ENCODE data around the gene SPOCK1.

SPOCK1 gene

DNA sequence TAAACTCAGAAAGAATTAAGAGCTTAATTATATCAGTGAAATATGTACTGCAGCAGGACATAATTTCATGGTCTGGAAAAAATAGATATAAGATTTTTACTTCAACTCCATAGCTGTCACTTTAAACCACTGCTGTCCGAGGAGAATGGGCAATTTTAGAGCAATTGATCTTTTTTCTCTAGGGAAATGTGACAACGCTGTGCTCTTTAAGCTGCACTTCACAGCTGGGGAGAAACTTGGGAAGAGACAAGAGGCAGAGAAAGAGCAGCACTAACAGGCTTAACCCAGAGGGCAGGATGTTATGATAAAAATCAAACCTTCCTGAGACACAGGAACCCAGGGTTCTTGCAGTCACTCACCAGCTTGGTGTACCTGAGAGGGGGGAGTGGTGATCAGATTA, 92.0 kb downstream of the SPOCK1 start:
- DNase-seq (ENCODE audit: low read depth), result no peak
- TF ChIP-seq, protein P1, sequence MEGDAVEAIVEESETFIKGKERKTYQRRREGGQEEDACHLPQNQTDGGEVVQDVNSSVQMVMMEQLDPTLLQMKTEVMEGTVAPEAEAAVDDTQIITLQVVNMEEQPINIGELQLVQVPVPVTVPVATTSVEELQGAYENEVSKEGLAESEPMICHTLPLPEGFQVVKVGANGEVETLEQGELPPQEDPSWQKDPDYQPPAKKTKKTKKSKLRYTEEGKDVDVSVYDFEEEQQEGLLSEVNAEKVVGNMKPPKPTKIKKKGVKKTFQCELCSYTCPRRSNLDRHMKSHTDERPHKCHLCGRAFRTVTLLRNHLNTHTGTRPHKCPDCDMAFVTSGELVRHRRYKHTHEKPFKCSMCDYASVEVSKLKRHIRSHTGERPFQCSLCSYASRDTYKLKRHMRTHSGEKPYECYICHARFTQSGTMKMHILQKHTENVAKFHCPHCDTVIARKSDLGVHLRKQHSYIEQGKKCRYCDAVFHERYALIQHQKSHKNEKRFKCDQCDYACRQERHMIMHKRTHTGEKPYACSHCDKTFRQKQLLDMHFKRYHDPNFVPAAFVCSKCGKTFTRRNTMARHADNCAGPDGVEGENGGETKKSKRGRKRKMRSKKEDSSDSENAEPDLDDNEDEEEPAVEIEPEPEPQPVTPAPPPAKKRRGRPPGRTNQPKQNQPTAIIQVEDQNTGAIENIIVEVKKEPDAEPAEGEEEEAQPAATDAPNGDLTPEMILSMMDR (conservative IDR thresholded peaks at IDR 0.05; ENCODE audit: control insufficient read depth, insufficient read depth, low read depth, low read length), result no peak
- H3K4me3 ChIP-seq (ENCODE audit: control insufficient read depth, low read depth, low read length), result no peak overlapping the region

DNA sequence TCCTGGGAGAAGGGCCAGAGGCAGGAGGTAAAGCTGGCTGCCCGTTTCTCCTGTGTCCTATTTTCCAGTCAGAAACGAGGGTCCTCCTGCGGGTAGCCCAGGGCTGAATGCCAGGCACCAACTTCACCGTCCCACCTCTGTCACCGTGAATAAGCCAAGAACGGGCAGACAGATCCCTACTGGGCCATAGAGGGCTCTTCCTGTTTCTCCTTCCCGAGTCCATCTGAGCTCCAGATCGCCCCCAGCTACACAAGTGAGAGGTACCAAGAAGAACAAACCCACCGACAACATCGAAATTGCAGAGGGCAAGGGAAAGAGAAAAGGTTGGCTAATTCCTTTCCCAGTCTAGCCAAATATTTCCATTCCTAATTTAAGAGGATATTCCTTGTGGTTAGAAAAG, 93.7 kb downstream of the SPOCK1 start:
- DNase-seq (ENCODE audit: low read depth), result no peak
- no peak overlapping the region for H3K4me3 ChIP-seq (ENCODE audit: control insufficient read depth, low read depth, low read length)
- TF ChIP-seq, protein P1 (conservative IDR thresholded peaks at IDR 0.05; ENCODE audit: control insufficient read depth, insufficient read depth, low read depth, low read length), result no peak

DNA sequence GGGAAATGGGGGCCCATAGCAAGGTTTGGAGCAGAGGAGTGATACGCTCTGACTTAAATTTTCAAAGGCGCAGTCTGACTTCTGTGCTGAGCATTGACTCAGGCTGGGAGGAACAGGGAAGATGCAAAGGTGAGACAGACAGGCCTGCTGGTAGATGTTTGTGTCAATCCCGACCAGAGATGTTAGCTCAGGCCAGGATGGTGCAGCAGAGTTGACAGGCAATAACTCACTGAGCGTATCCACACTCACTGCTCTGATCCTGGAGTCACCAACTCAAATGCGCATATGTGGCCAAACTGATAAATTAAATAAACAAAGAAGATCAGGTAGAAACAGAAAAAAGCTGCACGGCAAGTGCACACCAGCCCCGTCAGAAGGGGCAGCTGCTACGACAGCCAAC, 95.3 kb downstream of the SPOCK1 start:
- no peak for DNase-seq (ENCODE audit: low read depth)
- no peak overlapping the region for H3K4me3 ChIP-seq (ENCODE audit: control insufficient read depth, low read depth, low read length)
- TF ChIP-seq, protein P1 (conservative IDR thresholded peaks at IDR 0.05; ENCODE audit: control insufficient read depth, insufficient read depth, low read depth, low read length), result no peak

DNA sequence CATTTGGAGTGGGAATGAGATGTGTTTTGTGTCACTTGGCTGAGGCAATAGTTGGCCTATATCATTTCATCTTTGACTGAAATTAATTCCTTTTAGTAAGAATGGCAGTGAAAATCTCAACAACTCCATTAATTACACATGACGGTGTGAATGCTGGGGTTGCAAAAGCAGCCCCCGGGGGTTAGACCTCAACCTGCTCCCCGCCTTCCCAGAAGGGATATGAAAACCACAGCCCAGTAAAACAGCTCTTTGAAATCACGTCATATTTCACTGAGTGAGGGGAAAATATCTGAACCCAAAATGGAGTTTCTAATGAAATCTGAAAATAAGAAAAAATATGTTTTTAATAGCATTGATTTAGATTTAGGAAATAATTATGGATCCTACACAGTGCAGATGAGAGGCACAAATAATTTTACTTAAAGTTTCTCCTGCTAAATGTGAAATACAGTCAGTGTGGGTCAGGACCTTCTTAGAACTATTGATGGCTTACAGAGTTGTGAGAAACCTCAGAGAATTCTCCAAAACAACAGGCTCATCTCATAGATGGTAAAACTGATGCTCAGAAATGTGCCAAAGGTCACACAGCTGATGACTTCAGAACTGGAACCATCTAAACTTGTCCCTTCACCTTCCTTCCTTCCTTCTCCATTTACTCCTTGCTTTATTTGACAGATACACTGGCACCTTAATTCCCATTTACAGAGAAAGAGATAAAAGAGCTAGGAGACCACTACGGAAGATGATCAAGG, 96.5 kb downstream of the SPOCK1 start:
- TF ChIP-seq, protein P1 (conservative IDR thresholded peaks at IDR 0.05; ENCODE audit: control insufficient read depth, insufficient read depth, low read depth, low read length), result no peak
- H3K4me3 ChIP-seq (ENCODE audit: control insufficient read depth, low read depth, low read length), result no peak overlapping the region
- no peak for DNase-seq (ENCODE audit: low read depth)

DNA sequence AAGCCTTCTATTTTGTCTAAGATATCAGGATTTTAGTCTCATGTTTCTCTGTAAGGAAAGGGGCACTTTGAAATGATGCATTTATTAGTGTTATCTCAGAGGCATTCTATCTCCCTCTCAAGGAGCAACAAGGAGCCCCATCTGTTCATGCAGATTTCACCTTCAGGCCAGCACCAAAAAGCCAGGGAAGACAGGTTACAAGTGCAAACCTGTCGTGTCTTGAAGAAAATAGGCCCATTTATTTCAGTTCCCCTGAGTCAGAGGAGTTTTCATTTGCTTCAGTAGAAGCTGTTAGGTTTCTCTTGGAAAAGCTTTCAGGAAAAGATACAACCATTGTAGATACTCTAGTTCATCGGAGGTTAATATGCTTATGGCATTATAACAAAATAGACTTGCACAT, 97.2 kb downstream of the SPOCK1 start:
- TF ChIP-seq, protein P1 (conservative IDR thresholded peaks at IDR 0.05; ENCODE audit: control insufficient read depth, insufficient read depth, low read depth, low read length), result no peak

DNA sequence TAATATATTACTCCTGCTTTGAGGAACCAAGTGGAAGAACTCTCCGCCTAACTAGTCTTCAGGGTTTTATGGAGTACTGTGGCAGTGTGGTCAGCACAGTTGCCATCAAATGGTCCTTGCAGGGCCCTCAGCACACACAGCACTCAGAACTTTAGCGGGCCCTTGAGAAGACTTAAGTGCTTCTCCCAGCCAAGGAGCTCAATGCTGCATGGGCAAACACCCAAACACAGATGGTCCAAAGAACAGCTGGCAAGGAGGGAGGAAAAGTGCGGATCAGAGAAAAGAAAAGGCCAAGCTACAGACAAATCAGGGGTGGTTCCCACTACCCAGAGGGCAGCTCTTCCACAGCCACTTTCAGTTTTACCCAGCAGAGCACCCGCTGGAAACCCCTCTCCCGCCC, 98.6 kb downstream of the SPOCK1 start:
- no peak overlapping the region for H3K4me3 ChIP-seq (ENCODE audit: control insufficient read depth, low read depth, low read length)
- no peak for DNase-seq (ENCODE audit: low read depth)
- TF ChIP-seq, protein P1 (conservative IDR thresholded peaks at IDR 0.05; ENCODE audit: control insufficient read depth, insufficient read depth, low read depth, low read length), result no peak

More for the DNA sequence above, 97.2 kb downstream of the SPOCK1 start:
- DNase-seq (ENCODE audit: low read depth), result no peak
- no peak overlapping the region for H3K4me3 ChIP-seq (ENCODE audit: control insufficient read depth, low read depth, low read length)

All from fibroblast of mammary gland (primary cell).